ENCODE results near the gene DHX57.
"Not testable (repeated sequence)": the region's sequence is repeated elsewhere in the genome, so short reads cannot be mapped to it uniquely, and the experiment has no call there.

Gene DHX57

GRCh38 chr2:38863061-38863695 is 12.6 kb downstream of the DHX57 start:
- no peak for DNase-seq (ENCODE audit: low read depth)

DNA sequence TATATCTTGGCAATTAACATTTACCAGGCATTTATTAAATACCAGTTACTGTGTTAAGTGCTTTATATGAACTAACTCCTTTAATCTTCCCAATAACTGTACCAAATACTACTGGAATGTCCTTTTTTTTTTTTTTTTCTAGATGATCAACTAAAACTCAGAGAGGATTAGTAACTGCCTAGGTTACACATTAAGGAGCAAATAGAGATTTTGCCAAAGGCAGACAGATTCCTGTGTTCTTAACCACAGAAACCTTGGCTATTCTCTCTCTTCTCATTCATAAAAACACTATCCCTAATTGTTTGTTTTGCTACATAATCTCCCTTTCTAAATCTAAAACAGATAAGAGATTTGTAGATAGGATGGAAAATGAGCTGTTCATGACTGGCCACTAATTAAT is 13.3 kb downstream of the DHX57 start:
- no peak for DNase-seq (ENCODE audit: low read depth)

GRCh38 chr2:38856165-38856564 is 19.6 kb downstream of the DHX57 start:
- no peak for DNase-seq (ENCODE audit: low read depth)

- no peak for DNase-seq (ENCODE audit: low read depth)
Observed at GRCh38 chr2:38850045-38850444, 25.7 kb downstream of the DHX57 start.

DNA sequence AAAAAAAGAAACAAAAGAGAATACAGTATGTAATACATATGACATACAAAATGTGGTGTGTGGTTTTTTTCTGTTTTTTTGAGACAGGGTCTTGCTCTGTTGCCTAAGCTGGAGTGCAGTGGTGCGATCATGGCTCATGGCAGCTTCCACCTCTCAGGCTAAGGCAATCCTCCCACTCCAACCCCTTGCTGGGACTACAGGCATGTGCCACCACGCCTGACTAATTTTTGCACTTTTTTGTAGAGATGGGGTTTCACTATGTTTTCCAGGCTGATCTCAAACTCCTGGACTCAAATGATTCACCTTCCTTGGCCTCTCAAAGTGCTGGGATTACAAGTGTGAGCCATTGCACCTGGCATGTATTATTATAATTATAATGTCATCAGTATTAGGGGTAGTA is 38.9 kb downstream of the DHX57 start:
- no peak for DNase-seq (ENCODE audit: low read depth)

DNA sequence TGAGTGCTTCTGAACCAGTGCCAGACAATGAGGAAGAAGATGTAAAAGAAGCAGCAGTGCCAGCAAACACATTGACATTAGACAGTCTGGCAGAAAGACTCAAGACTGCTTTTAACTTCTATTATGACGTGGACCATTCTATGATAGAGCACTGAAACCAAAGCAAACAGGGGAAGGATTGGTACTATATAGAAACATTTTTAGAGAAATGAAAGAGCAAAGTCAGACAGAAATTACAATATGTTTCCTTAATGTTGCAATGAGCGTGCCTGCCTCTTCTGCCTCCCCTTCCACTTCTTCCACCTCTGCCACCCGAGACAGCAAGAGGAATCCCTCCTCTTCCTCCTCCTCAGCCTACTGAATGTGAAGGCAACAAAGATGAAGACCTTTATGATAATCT is 39.7 kb downstream of the DHX57 start:
- no peak for DNase-seq (ENCODE audit: low read depth)

GRCh38 chr2:38835015-38835601 is 40.6 kb downstream of the DHX57 start:
- DNase-seq (ENCODE audit: low read depth): no peak

DNA sequence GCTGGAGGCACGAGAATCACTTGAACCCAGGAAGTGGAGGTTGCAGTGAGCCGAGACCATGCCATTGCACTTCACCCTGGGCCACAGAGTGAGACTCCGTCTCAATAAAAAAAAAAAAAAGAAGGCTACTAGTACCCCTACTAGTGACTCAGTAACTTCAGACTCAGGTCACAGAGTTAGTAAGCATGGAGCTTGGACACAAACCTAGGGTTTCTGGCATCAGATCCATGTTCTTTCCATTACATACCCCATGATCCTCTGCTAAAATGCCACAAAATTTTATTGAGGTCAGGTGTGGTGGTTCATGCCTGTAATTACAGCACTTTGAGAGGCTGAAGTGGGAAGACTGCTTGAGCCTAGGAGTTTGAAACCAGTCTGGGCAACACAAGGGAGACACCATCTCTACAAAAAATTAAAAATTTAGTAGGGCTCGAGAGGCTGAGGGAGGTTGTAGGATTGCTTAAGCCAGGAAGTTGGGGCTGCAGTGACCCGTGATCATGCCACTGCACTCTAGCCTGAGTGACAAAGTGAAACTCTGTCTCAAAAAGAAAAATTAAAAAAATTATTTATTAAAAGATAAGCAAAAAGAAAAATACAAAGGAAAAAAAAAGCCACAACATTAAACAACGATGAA is 45.1 kb downstream of the DHX57 start:
- DNase-seq (ENCODE audit: low read depth): no peak

DNA sequence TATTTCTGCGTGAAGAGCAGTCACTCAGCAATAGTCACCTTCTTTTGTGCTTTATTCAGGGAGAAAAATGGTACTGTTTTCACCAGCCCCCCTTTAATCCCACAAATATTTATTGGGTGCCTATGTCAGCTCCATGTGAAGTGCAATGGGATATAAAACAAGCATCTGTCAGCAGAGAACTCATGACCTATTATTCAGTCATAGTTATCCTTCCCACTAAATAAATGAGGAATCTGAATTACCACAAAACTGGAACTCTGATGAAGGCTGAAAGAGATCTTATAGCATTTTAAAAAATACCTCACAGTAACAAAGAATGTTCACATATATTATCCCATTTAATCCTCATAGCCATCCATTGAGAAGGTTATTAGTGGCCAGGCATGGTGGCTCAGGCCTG is 45.8 kb downstream of the DHX57 start:
- peak; percentile 2 for DNase-seq (ENCODE audit: low read depth)

GRCh38 chr2:38828460-38828859 is 47.3 kb downstream of the DHX57 start:
- DNase-seq (ENCODE audit: low read depth): no peak

DNA sequence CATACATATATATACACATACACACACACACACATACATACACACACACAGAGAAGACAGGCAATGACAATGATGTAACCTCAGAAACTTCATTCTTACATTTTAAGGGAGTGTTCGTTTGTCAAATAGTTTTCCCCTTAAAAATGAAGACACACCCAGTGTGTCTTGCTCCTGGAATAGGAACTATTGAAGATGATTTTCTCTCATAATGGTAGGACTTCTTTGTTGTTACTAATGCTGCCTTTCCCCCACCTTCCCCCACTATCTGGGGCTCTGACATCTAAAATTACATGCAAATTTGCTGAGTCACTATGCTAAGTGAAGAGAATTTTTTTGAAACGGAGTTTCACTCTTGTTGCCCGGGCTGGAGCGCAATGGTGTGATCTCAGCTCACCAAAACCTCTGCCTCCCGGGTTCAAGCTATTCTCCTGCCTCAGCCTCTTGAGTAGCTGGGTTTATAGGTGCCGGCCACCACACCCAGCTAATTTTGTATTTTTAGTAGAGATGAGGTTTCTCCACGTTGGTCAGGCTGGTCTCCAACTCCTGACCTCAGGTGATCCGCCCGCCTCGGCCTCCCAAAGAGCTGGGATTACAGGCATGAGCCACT is 48.1 kb downstream of the DHX57 start:
- DNase-seq (ENCODE audit: low read depth): peak; percentile 35

DNA sequence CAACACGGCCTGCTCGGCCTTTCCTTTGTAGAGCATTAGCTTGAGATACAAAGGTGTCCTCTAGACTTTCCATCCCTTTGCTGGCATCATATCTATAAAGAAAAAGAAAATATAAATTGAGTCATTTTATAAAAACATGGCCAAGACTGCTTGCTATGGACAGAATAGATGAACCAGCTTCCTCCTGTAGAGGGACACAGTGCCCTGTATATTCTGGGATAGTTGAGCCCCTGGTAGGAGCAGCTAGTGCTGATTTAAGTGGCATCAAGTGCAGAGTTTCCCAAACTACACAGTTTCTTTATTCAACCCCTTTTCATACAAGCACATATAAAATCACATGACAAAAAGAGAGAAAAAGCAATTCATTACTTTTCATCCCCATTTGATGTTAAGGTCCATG is 49.8 kb downstream of the DHX57 start:
- no peak for DNase-seq (ENCODE audit: low read depth)

DNA sequence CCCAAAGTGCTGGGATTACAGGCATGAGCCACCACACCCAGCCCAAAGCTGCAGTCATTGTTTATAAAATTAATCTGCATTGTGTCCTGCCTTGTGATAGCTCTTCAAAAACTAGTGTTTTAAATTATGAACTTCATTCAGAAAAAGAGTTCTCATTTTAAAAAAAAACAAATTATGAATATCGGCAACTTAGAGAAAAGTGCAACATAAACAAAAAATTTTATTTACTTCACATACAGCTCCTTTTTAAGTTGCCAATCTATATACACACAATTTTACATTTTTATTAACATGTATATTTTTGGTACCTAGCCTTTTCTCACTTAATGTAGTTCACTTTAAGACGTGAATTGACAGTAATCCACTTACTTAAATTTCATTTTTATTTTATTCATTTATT is 50.8 kb downstream of the DHX57 start:
- no peak for DNase-seq (ENCODE audit: low read depth)

DNA sequence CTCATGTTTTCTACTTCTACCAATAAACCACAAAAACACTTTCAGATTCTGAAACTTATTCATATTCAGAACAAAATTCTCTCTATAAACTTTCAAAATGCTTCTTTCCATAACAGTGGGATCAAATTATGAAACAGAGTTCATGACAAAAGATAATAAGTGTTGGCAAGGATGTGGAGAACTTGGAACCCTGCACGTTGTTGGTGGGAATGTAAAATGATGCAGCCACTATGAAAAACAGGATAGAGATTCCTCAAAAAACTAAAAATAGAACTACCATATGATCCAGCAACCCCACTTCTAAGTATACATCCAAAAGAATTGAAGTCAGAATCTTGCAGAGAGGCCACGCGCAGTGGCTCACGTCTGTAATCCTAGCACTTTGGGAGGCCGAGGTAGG is 52.3 kb downstream of the DHX57 start:
- no peak for DNase-seq (ENCODE audit: low read depth)

- no peak for DNase-seq (ENCODE audit: low read depth)
Observed at GRCh38 chr2:38818565-38818964, 57.2 kb downstream of the DHX57 start.

GRCh38 chr2:38815936-38816335 is 59.8 kb downstream of the DHX57 start:
- no peak for DNase-seq (ENCODE audit: low read depth)

GRCh38 chr2:38810488-38810887 is 65.2 kb downstream of the DHX57 start:
- no peak for DNase-seq (ENCODE audit: low read depth)

- no peak for DNase-seq (ENCODE audit: low read depth)
Observed at GRCh38 chr2:38808677-38809076, 67.1 kb downstream of the DHX57 start.

DNA sequence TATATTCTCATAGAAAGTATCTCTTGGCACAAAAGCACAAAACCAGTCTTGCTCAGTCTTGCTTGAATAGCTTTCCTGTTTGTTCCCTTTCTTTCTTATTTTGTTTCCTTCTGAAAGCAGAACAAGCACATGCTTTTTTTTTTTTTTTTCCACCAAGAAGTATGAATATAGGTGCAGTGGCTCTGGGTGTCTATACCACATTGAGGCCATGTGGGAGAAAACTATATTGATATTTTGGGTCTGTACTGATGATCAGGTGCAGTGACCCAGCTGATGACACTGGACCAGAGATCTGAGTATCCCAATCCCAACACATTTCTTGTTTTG is 69.0 kb downstream of the DHX57 start:
- DNase-seq (ENCODE audit: low read depth): no peak

DNA sequence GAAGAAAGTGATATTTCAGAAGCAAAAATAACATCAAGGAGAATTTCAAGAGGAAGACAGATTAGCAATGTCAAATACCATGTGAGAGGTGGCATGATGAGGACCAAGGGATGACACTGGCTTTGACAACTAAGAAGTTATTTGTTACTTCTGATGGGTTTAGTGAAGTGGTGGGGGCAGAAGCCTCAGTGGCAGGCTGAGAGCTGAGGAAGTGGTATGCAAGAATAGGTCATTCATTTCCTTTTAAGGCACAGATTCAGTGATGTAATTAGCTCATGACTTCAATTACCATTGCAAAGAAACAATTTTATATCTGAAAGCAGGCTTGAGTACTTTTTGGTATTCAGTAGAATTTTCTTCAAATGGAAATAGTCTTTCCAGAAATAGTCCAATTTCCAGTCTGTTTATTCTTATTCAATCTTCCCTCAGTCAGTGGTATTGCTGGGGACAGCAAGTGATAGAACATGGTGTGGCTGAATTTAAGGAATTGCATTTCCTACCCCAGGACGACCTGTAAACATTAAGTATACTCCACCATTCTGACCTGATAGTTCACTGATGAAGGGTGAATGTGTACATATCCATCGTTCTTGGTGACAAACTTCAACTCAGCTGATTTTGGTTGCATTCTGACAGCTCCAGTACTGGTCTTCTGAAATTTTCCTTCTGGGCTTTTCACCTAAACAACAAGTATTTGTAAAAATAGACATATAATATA is 69.6 kb downstream of the DHX57 start:
- no peak for DNase-seq (ENCODE audit: low read depth)

GRCh38 chr2:38797953-38798352 is 77.8 kb downstream of the DHX57 start:
- no peak for DNase-seq (ENCODE audit: low read depth)

- DNase-seq (ENCODE audit: low read depth): no peak
Observed at GRCh38 chr2:38797250-38797676, 78.5 kb downstream of the DHX57 start.

GRCh38 chr2:38795016-38795415 is 80.7 kb downstream of the DHX57 start:
- not testable (repeated sequence) for DNase-seq (ENCODE audit: low read depth)

All from GM04504 (cell line).